ENCODE results near the gene NEK1.

GRCh38 chr4:169530048-169530447, 82.3 kb downstream of the NEK1 start:
- TF ChIP-seq CTCF (IDR thresholded peaks at IDR 0.05), result no peak
- no peak for TF ChIP-seq POLR2A (IDR thresholded peaks at IDR 0.05)
- TF ChIP-seq POLR2AphosphoS5 (IDR thresholded peaks at IDR 0.05), result no peak
- no peak for TF ChIP-seq EP300 (IDR thresholded peaks at IDR 0.05)

Measured in stomach (tissue), 4 donors.